GM19455 (cell line): ENCODE results near the gene NMNAT2.

Experiments
- ATAC-seq: cut with Tn5 transposase; IDR thresholded peaks from one replicate; pipeline ENCODE4 v1.9.1; 2021; ENCODE audit not compliant: unreplicated experiment

NMNAT2 gene

GRCh38 chr1:183318433-183318832 is 99.7 kb downstream of the NMNAT2 start:
- no peak for ATAC-seq

- ATAC-seq, result no peak
These were observed 102.0 kb downstream of the NMNAT2 start for GRCh38 chr1:183315991-183316758.

DNA sequence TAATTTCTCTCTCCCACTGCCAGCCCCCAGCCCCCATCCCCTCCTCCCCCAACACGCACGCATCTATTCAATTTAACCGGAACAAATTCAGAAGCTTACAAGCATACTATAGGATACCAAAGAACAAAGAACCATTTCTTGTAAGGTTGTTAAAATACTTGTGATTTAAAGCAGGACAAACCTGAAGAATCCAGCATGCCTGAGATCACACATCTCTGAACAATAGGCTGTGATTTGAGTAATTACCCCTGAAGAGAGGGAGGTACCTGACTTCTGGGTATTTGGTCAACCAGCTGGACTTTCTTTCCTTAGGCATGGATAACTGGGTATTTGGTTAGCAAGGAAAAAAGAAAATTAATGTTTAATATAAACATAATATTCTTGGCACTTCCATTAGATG is 105.1 kb downstream of the NMNAT2 start:
- no peak for ATAC-seq

- no peak for ATAC-seq
These were observed 107.3 kb downstream of the NMNAT2 start for GRCh38 chr1:183310753-183311479.

DNA sequence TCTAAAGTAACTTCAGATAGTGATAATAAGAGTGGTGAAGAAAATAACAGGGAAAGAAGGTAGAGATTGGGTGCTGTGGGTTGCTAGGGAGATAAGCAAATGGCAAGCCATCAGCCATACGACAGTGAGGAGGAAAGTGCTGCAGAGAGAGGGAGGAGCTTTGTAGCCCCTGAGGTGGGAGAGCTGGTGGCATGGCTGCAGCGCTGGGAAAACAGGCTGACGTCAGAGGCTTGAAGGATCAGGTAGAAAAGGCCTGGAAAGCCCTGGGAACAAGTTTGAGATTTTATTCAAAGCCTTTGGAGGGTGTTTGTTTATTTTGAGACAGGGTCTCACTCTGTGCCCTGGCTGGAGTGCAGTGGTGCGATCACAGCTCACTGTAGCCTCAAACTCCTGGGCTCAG is 109.5 kb downstream of the NMNAT2 start:
- no peak for ATAC-seq

GRCh38 chr1:183306317-183307042 is 111.7 kb downstream of the NMNAT2 start:
- no peak for ATAC-seq

DNA sequence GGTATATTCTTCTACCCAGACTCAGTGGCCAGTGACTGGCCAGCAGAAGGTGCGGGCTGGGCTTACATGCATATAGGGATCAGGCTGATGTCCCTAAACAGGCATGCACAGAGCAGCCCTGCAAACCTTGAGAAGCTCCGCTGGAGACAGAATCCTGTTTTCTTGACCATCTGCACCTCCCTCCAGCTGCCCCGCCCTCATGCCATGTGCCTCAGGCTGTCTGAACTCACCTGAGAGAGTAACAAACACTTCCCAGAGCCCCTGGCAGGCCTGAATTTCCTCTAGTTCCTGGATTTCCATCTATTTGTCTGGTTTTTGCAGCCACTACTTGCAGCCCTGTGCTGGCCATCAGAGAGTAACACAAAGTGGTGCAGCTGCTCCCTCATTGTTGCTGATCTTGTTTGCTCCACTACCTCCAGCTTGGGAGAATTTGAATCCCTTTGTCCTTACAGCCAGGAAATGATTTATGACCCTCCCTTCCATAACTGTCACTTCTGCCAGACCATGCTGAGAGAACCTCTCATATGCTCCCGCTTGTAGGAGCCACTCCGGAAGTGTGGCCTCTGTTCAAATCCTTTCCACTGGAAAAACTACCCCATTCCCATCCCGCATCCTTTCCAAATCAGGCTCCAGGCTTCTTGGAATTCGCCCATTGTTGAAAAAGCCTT is 113.6 kb downstream of the NMNAT2 start:
- ATAC-seq, result no peak

GRCh38 chr1:183303901-183304300 is 114.3 kb downstream of the NMNAT2 start:
- no peak for ATAC-seq

- no peak for ATAC-seq
These were observed 114.9 kb downstream of the NMNAT2 start for GRCh38 chr1:183303323-183303645.

DNA sequence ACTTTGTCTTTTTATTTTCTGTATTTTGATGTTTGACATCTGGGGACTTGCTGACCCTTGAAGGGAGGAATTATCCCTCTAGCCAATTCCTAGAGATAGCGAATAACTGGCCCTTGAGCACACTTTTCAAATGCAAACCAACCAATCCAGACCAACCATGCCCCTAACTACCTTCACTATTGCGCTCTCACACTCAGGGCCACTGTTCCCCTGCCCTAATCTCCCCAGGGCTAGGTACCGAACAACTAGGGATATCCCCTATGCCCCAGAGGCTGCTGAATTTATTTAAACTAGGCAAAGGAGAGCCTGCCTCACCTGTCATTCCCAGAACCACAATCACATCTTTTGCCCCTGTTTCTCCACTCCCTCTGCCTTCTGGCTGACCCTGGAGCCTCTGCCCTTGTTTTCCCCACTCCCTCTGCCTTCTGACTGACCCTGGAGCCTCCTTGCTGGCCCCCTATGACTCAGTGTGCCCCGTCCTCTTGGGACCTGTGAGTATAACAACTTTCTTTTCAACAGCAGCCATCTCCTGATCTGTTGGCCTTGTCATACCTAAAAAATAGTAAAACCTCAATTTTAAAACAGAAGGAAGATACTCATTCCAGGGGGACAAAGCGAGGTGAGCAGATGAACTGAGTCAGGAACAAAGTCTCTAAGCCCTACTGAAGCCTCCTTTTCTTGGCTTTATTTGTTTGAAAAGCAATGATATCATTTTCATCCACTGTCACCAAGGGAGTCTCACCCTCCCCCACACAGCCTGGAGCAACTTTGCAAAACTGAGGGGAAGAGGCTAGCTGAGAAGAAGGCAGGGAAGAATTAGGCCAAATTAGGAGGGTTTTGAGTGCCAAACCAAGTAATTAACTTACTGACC is 115.5 kb downstream of the NMNAT2 start:
- no peak for ATAC-seq

DNA sequence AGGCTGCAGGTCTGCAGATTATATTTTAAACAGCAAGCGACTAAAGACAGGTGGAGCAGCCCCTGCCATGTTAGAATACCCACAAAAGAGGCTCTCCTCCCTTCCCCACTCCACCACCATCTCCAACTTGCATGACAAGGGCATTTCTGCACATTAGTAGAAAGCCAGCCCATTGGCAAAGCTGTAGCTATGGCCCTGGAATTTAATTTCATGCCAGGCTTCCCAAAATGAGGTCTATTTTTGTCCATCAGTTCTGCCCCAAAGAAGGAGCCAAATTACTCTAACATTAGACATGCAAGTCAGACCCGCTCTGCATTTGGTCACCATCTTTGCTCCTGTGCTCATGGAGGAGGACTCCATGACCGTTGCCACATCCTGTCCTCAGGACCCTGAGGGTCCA is 116.9 kb downstream of the NMNAT2 start:
- ATAC-seq, result no peak

GRCh38 chr1:183300828-183301227 is 117.4 kb downstream of the NMNAT2 start:
- ATAC-seq, result no peak

- no peak for ATAC-seq
These were observed 117.8 kb downstream of the NMNAT2 start for GRCh38 chr1:183300395-183300794.

- no peak for ATAC-seq
These were observed 121.4 kb downstream of the NMNAT2 start for GRCh38 chr1:183296782-183297181.

GRCh38 chr1:183295521-183295920 is 122.7 kb downstream of the NMNAT2 start:
- no peak for ATAC-seq

GRCh38 chr1:183293876-183294275 is 124.3 kb downstream of the NMNAT2 start:
- no peak for ATAC-seq

GRCh38 chr1:183293241-183293640 is 124.9 kb downstream of the NMNAT2 start:
- ATAC-seq, result no peak

- ATAC-seq, result no peak
These were observed 126.2 kb downstream of the NMNAT2 start for GRCh38 chr1:183291802-183292514.

- ATAC-seq, result no peak
These were observed 126.9 kb downstream of the NMNAT2 start for GRCh38 chr1:183291216-183291762.

DNA sequence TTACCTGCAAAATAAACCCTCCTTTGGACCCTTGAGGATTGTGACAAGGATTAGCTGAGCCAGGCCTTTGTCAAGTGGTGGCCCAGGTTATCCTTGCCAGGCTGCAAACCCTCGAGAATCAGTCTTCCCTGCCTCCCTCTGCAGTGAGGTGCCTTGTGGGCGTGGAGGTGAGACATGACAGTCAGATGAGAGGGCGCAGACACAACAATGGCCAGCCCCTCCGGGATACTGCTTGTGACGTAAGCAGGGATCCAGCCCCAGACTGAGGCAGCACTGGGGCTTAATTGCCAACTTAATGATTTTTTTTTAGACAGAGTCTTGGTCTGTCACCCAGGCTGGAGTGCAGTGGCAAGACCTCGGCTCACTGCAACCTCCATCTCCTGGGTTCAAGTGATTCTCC is 127.6 kb downstream of the NMNAT2 start:
- no peak for ATAC-seq
